ENCODE measurements around the gene CIAO1.
"Not testable (repeated sequence)": the region's sequence is repeated elsewhere in the genome, so short reads cannot be mapped to it uniquely, and the experiment has no call there.

The CIAO1 gene

GRCh38 chr2:96276787-96277499 is 10.9 kb downstream of the CIAO1 start:
- DNase-seq, result no peak

- DNase-seq, result no peak
These were observed 21.3 kb downstream of the CIAO1 start for GRCh38 chr2:96287273-96287856.

GRCh38 chr2:96291751-96292150 is 25.7 kb downstream of the CIAO1 start:
- DNase-seq, result no peak

- DNase-seq, result not testable (repeated sequence)
These were observed 28.2 kb downstream of the CIAO1 start for GRCh38 chr2:96294271-96294670.

- no peak for DNase-seq
These were observed 30.9 kb downstream of the CIAO1 start for GRCh38 chr2:96296925-96297324.

- DNase-seq, result no peak
These were observed 35.8 kb downstream of the CIAO1 start for GRCh38 chr2:96301865-96302264.

- no peak for DNase-seq
These were observed 38.6 kb downstream of the CIAO1 start for GRCh38 chr2:96304606-96305005.

GRCh38 chr2:96305091-96305978 is 39.3 kb downstream of the CIAO1 start, which contains the start of gene SNRNP200:
TSS of gene SNRNP200 (minus strand) at chr2:96305546. CDS start at chr2:96305437, 109 bp downstream.
- DNase-seq, result peak; percentile 89 to 92

- DNase-seq, result no peak
These were observed 39.9 kb downstream of the CIAO1 start for GRCh38 chr2:96305979-96306308.

GRCh38 chr2:96306370-96306769 is 40.3 kb downstream of the CIAO1 start:
- DNase-seq, result no peak

- DNase-seq, result no peak
These were observed 42.2 kb downstream of the CIAO1 start for GRCh38 chr2:96308248-96308647.

- DNase-seq, result no peak
These were observed 49.0 kb downstream of the CIAO1 start for GRCh38 chr2:96315005-96315399.

GRCh38 chr2:96315400-96316071 is 49.5 kb downstream of the CIAO1 start:
- no peak for DNase-seq

- DNase-seq, result no peak
These were observed 51.0 kb downstream of the CIAO1 start for GRCh38 chr2:96316999-96317398.

- DNase-seq, result no peak
These were observed 51.6 kb downstream of the CIAO1 start for GRCh38 chr2:96317584-96317997.

GRCh38 chr2:96318723-96319122 is 52.7 kb downstream of the CIAO1 start:
- DNase-seq, result no peak

GRCh38 chr2:96319396-96319795 is 53.4 kb downstream of the CIAO1 start:
- no peak for DNase-seq

- DNase-seq, result no peak
These were observed 54.3 kb downstream of the CIAO1 start for GRCh38 chr2:96320326-96320725.

- DNase-seq, result no peak
These were observed 55.0 kb downstream of the CIAO1 start for GRCh38 chr2:96320728-96321622.

Measured in CD4-positive, alpha-beta T cell treated with Interleukin-4 for 1 hour (primary cell).